Left lung (tissue), 10 donors: Measurements from ENCODE around the gene NXPH2. TPM values are rescaled to one million over a fixed set of nuclear protein-coding genes. Genes with fewer than 3 reads are reported as not detected.

Experiments used
- ATAC-seq: fragments of 200-7000 bp; cut with Tn5 transposase; one replicate; pipeline ENCODE4 v1.9.1; 2020; ENCODE audit warnings: moderate library complexity
- DNase-seq, 4 donors: peaks; one replicate each; pipeline ENCODE4 v3.0.0-alpha.2; 2013 to 2020
- H3K27ac ChIP-seq, 2 donors: fragments of 200-600 bp; sonication (generic) in 1 of 2; one replicate each; pipeline versions ENCODE4 v1.5.0 to v1.8.0; 2020 to 2021
- H3K27me3 ChIP-seq, 2 donors: fragments of 200-600 bp; sonication (generic) in 1 of 2; one replicate each; pipeline versions ENCODE4 v1.5.0 to v1.8.0; 2020 to 2021
- H3K36me3 ChIP-seq, 2 donors: fragments of 200-600 bp; sonication (generic) in 1 of 2; one replicate each; pipeline versions ENCODE4 v1.5.0 to v1.8.0; 2020 to 2021
- H3K4me1 ChIP-seq, 2 donors: fragments of 200-600 bp; one replicate each; pipeline ENCODE4 v1.8.0; 2021
- H3K4me3 ChIP-seq, 2 donors: fragments of 200-600 bp; sonication (generic) in 1 of 2; one replicate each; pipeline versions ENCODE4 v1.5.0 to v1.8.0; 2020 to 2021; ENCODE audit warnings: mild to moderate bottlenecking in 1 of 2
- H3K9me3 ChIP-seq, 2 donors: fragments of 200-600 bp; sonication (generic) in 1 of 2; one replicate each; pipeline versions ENCODE4 v1.5.0 to v1.8.0; 2020 to 2021
- CTCF ChIP-seq, 2 donors: fragments of 200-600 bp; sonication (generic) in 1 of 2; IDR thresholded peaks; one replicate each; pipeline versions ENCODE4 v1.5.0 to v1.8.0; 2021; ENCODE audit warnings: antibody characterized with exemption in 2 of 2
- intact Hi-C, 2 donors: fragments of 100-400 bp; cut with DNase I; formaldehyde crosslinking; loops; one replicate each; pipeline versions ENCODE4 v1.11.2 to v1.14.2; 2022
- polyA plus RNA-seq, 6 donors: library from polyadenylated mRNA; unstranded; fragments of 120-200 nt; gene quantifications; one replicate each; pipeline ENCODE4 v1.2.1, GENCODE V29; 2013; ENCODE audit not compliant: insufficient read length in 6 of 6
- total RNA-seq, 2 donors: library from RNA; stranded (reverse); fragmentation: NEBNext Ultra II Directional; extraction: Animal tissue kit (Norgen Biotek cat#: 25700); gene quantifications; one replicate each; pipeline ENCODE4 v1.2.1, GENCODE V29; 2021
- donor health status: DM: no; HTN: yes; CAD: no.
- donor health status: DM: no; HTN: no; CAD: no.

The NXPH2 gene
- total and polyA plus RNA-seq, 8 donors: 0.58 to 1.3 (median 1.0) TPM; not detected in 2

- Histone ChIP-seq H3K36me3 (no peaks in the 10 kb centered on the region), H3K4me3 (no peak overlapping the region), H3K4me1 (no peaks in the 10 kb centered on the region), H3K27ac (no peak overlapping the region), H3K27me3 (no peaks in the 10 kb centered on the region), H3K9me3 (no peaks in the 10 kb centered on the region)
- intact Hi-C loops: no loop called here
- ATAC-seq (no peak), DNase-seq (no peak)
- no peak for TF ChIP-seq CTCF (IDR thresholded peaks at IDR 0.05)
These were observed 157.6 kb downstream of the NXPH2 start for GRCh38 chr2:138622613-138623012.

- intact Hi-C loops: no loop called here
- Histone ChIP-seq H3K36me3 (no peaks in the 10 kb centered on the region), H3K9me3 (no peaks in the 10 kb centered on the region), H3K27ac (no peak overlapping the region), H3K27me3 (no peaks in the 10 kb centered on the region), H3K4me1 (no peaks in the 10 kb centered on the region), H3K4me3 (no peak overlapping the region)
- no peak for ATAC-seq
- no peak for DNase-seq
- TF ChIP-seq CTCF (IDR thresholded peaks at IDR 0.05): no peak
These were observed 159.1 kb downstream of the NXPH2 start for GRCh38 chr2:138621139-138621538.

GRCh38 chr2:138620431-138620830 lies 159.8 kb downstream of the NXPH2 start:
- Histone ChIP-seq H3K9me3 (no peaks in the 10 kb centered on the region), H3K4me3 (no peak overlapping the region), H3K4me1 (no peaks in the 10 kb centered on the region), H3K27me3 (no peaks in the 10 kb centered on the region), H3K36me3 (no peaks in the 10 kb centered on the region), H3K27ac (no peak overlapping the region)
- no peak for TF ChIP-seq CTCF (IDR thresholded peaks at IDR 0.05)
- DNase-seq (no peak), ATAC-seq (no peak)
- intact Hi-C loops: no loop called here
